GM23338 (cell line): ENCODE results near the gene PLIN4. TPM values are rescaled to one million over a fixed set of nuclear protein-coding genes. Genes with fewer than 3 reads are reported as not detected.

Experiments
- ATAC-seq: fragments of 200-7000 bp; cut with Tn5 transposase; 3 replicates; pipeline ENCODE4 v1.9.1; 2020
- DNase-seq: peaks from one replicate; pipeline ENCODE4 v3.0.0-alpha.2; 2015; ENCODE audit warnings: low spot score
- H2AFZ ChIP-seq: fragments of 200-600 bp; sonication (generic); 2 replicates; pipeline ENCODE4 v1.8.0; 2016; ENCODE audit warnings: antibody characterized with exemption, mild to moderate bottlenecking, moderate library complexity
- H3F3A ChIP-seq: fragments of 200-600 bp; sonication (generic); replicated peaks from 2 replicates; pipeline ENCODE4 v1.8.0; 2017; ENCODE audit warnings: antibody characterized with exemption, mixed run types, low read depth
- H3K27ac ChIP-seq: fragments of 200-600 bp; sonication (generic); 2 replicates; pipeline ENCODE4 v1.6.1; 2016; ENCODE audit warnings: low read depth
- H3K27me3 ChIP-seq: fragments of 200-600 bp; sonication (generic); 2 replicates; pipeline ENCODE4 v1.8.0; 2016; ENCODE audit warnings: mild to moderate bottlenecking, mixed run types, moderate library complexity; ENCODE audit not compliant: insufficient read depth
- H3K36me3 ChIP-seq: fragments of 200-600 bp; sonication (generic); 2 replicates; pipeline ENCODE4 v1.8.0; 2016; ENCODE audit warnings: mild to moderate bottlenecking; ENCODE audit not compliant: insufficient read depth
- H3K4me1 ChIP-seq: fragments of 200-600 bp; sonication (generic); 2 replicates; pipeline ENCODE4 v1.8.0; 2016; ENCODE audit warnings: mild to moderate bottlenecking, moderate library complexity; ENCODE audit not compliant: insufficient read depth
- H3K4me2 ChIP-seq: fragments of 200-600 bp; sonication (generic); 2 replicates; pipeline ENCODE4 v1.7.1; 2017; ENCODE audit warnings: mixed run types
- H3K4me3 ChIP-seq: fragments of 200-600 bp; sonication (generic); 2 replicates; pipeline ENCODE4 v1.6.1; 2016; ENCODE audit warnings: mixed run types
- H3K79me2 ChIP-seq: fragments of 200-600 bp; sonication (generic); replicated peaks from 2 replicates; pipeline ENCODE4 v1.8.0; 2017; ENCODE audit warnings: mild to moderate bottlenecking; ENCODE audit not compliant: insufficient read depth
- H3K9me2 ChIP-seq: fragments of 200-600 bp; sonication (generic); 2 replicates; pipeline ENCODE4 v1.8.0; 2017; ENCODE audit not compliant: insufficient read depth
- H4K20me1 ChIP-seq: fragments of 200-600 bp; sonication (generic); replicated peaks from 2 replicates; pipeline ENCODE4 v1.8.0; 2017; ENCODE audit warnings: mild to moderate bottlenecking; ENCODE audit not compliant: insufficient read depth
- H3K27ac Mint-ChIP-seq: 2 replicates; pipeline ENCODE4 v1.8.0; 2020; ENCODE audit warnings: inconsistent platforms, mild to moderate bottlenecking, moderate library complexity, mixed read lengths
- H3K27me3 Mint-ChIP-seq: 3 replicates; pipeline ENCODE4 v1.8.0; 2022; ENCODE audit warnings: low read depth, mild to moderate bottlenecking, moderate library complexity, mixed read lengths, inconsistent platforms; ENCODE audit not compliant: insufficient read depth, poor library complexity
- H3K36me3 Mint-ChIP-seq: 3 replicates; pipeline ENCODE4 v1.8.0; 2021; ENCODE audit warnings: low read depth, mild to moderate bottlenecking, inconsistent platforms, moderate library complexity, mixed read lengths
- H3K4me1 Mint-ChIP-seq: 3 replicates; pipeline ENCODE4 v1.8.0; 2020; ENCODE audit warnings: mild to moderate bottlenecking, inconsistent platforms, mixed read lengths
- H3K4me3 Mint-ChIP-seq: 3 replicates; pipeline ENCODE4 v1.8.0; 2021; ENCODE audit warnings: moderate library complexity, mild to moderate bottlenecking, inconsistent platforms, mixed read lengths
- H3K9me3 Mint-ChIP-seq: 3 replicates; pipeline ENCODE4 v1.8.0; 2020; ENCODE audit warnings: moderate library complexity, mild to moderate bottlenecking, inconsistent platforms, mixed read lengths
- EZH2 ChIP-seq: fragments of 200-600 bp; sonication (generic); IDR thresholded peaks from one replicate; pipeline ENCODE4 v1.8.0; 2017; ENCODE audit warnings: antibody characterized with exemption, mild to moderate bottlenecking, low read depth; ENCODE audit not compliant: unreplicated experiment
- POLR2AphosphoS5 ChIP-seq: IDR thresholded peaks from 2 replicates; pipeline ENCODE4 v1.6.1; 2016; ENCODE audit warnings: antibody characterized with exemption, low read depth
- REST ChIP-seq: IDR thresholded peaks from one replicate; pipeline ENCODE4 v1.6.1; 2018; ENCODE audit warnings: antibody characterized with exemption; ENCODE audit not compliant: unreplicated experiment
- STAT1 ChIP-seq: IDR thresholded peaks from one replicate; pipeline ENCODE4 v1.6.1; 2016; ENCODE audit warnings: antibody characterized with exemption; ENCODE audit not compliant: unreplicated experiment
- polyA plus RNA-seq: library from polyadenylated mRNA; unstranded; fragments of >200 nt; fragmentation: Nextera tagmentation; extraction: Ambion mirVana; gene quantifications from 2 replicates; pipeline ENCODE4 v1.2.1, GENCODE V29; 2016
- total RNA-seq: library from RNA; depleted of rRNA; stranded (reverse); fragments of >200 nt; shearing (Covaris generic); gene quantifications from 2 replicates; pipeline ENCODE4 v1.2.3, GENCODE V29; 2014
- TF ChIP-seq, protein P1 (sequence below): fragments of 250-450 bp; sonication (Bioruptor Pico); IDR thresholded peaks from 2 replicates; pipeline ENCODE4 v1.5.0; 2020; ENCODE audit warnings: mild to moderate bottlenecking, moderate library complexity
- TF ChIP-seq, protein P2 (sequence below): IDR thresholded peaks from 2 replicates; pipeline ENCODE4 v1.6.1; 2016; ENCODE audit warnings: antibody characterized with exemption

Gene PLIN4
- total and polyA plus RNA-seq, 2 experiments from 2014 or later, result 0.19 to 0.59 TPM

DNA sequence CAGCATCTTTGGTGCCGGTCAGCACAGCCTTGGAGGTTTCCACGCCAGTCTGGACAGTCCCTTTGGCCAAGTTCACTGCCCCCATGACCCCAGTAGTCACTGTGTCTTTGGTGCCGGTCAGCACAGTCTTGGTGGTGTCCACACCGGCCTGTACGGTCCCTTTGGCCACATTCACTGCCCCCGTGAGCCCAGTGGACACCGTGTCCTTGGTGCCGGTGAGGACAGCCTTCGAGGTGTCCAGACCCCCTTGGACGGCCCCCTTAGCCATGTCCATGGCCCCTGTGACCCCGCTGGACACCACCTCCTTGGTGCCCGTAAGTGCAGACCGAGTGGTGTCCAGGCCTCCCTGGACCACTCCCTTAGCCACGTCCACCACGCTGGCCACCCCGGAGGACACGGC is 5.0 kb downstream of the PLIN4 start:
- no peak overlapping the region for H3K4me2 ChIP-seq
- H3K36me3 ChIP-seq, result no peaks in the 10 kb centered on the region
- no peaks in the 10 kb centered on the region for H3K4me1 Mint-ChIP-seq
- H3K36me3 Mint-ChIP-seq, result no peaks in the 10 kb centered on the region
- no peaks in the 10 kb centered on the region; the same call in 2 of the 3 replicates for H3K9me3 Mint-ChIP-seq
- no peak overlapping the region for H3K27ac ChIP-seq
- H3F3A ChIP-seq, result no peaks in the 10 kb centered on the region
- ATAC-seq, result no peak
- TF ChIP-seq, protein P1, sequence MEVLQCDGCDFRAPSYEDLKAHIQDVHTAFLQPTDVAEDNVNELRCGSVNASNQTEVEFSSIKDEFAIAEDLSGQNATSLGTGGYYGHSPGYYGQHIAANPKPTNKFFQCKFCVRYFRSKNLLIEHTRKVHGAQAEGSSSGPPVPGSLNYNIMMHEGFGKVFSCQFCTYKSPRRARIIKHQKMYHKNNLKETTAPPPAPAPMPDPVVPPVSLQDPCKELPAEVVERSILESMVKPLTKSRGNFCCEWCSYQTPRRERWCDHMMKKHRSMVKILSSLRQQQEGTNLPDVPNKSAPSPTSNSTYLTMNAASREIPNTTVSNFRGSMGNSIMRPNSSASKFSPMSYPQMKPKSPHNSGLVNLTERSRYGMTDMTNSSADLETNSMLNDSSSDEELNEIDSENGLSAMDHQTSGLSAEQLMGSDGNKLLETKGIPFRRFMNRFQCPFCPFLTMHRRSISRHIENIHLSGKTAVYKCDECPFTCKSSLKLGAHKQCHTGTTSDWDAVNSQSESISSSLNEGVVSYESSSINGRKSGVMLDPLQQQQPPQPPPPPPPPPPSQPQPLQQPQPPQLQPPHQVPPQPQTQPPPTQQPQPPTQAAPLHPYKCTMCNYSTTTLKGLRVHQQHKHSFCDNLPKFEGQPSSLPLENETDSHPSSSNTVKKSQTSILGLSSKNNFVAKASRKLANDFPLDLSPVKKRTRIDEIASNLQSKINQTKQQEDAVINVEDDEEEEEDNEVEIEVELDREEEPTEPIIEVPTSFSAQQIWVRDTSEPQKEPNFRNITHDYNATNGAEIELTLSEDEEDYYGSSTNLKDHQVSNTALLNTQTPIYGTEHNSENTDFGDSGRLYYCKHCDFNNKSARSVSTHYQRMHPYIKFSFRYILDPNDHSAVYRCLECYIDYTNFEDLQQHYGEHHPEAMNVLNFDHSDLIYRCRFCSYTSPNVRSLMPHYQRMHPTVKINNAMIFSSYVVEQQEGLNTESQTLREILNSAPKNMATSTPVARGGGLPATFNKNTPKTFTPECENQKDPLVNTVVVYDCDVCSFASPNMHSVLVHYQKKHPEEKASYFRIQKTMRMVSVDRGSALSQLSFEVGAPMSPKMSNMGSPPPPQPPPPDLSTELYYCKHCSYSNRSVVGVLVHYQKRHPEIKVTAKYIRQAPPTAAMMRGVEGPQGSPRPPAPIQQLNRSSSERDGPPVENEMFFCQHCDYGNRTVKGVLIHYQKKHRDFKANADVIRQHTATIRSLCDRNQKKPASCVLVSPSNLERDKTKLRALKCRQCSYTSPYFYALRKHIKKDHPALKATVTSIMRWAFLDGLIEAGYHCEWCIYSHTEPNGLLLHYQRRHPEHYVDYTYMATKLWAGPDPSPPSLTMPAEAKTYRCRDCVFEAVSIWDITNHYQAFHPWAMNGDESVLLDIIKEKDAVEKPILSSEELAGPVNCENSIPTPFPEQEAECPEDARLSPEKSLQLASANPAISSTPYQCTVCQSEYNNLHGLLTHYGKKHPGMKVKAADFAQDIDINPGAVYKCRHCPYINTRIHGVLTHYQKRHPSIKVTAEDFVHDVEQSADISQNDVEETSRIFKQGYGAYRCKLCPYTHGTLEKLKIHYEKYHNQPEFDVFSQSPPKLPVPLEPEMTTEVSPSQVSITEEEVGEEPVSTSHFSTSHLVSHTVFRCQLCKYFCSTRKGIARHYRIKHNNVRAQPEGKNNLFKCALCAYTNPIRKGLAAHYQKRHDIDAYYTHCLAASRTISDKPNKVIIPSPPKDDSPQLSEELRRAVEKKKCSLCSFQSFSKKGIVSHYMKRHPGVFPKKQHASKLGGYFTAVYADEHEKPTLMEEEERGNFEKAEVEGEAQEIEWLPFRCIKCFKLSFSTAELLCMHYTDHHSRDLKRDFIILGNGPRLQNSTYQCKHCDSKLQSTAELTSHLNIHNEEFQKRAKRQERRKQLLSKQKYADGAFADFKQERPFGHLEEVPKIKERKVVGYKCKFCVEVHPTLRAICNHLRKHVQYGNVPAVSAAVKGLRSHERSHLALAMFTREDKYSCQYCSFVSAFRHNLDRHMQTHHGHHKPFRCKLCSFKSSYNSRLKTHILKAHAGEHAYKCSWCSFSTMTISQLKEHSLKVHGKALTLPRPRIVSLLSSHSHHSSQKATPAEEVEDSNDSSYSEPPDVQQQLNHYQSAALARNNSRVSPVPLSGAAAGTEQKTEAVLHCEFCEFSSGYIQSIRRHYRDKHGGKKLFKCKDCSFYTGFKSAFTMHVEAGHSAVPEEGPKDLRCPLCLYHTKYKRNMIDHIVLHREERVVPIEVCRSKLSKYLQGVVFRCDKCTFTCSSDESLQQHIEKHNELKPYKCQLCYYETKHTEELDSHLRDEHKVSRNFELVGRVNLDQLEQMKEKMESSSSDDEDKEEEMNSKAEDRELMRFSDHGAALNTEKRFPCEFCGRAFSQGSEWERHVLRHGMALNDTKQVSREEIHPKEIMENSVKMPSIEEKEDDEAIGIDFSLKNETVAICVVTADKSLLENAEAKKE, result no peak
- TF ChIP-seq STAT1 (no peak), EZH2 (no peak), REST (no peak), POLR2AphosphoS5 (no peak)
- TF ChIP-seq, protein P2, sequence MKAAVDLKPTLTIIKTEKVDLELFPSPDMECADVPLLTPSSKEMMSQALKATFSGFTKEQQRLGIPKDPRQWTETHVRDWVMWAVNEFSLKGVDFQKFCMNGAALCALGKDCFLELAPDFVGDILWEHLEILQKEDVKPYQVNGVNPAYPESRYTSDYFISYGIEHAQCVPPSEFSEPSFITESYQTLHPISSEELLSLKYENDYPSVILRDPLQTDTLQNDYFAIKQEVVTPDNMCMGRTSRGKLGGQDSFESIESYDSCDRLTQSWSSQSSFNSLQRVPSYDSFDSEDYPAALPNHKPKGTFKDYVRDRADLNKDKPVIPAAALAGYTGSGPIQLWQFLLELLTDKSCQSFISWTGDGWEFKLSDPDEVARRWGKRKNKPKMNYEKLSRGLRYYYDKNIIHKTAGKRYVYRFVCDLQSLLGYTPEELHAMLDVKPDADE, result no peak
- no peak overlapping the region for H3K27ac Mint-ChIP-seq
- H3K27me3 Mint-ChIP-seq, result peaks cover 46% of the 10 kb centered on the region
- no peaks in the 10 kb centered on the region for H3K79me2 ChIP-seq
- no peak overlapping the region for H3K4me3 Mint-ChIP-seq
- H3K4me1 ChIP-seq, result no peaks in the 10 kb centered on the region
- no peak overlapping the region for H2AFZ ChIP-seq
- H3K4me3 ChIP-seq, result no peak overlapping the region
- DNase-seq, result no peak
- H3K9me2 ChIP-seq, result no peaks in the 10 kb centered on the region
- peaks cover 51% of the 10 kb centered on the region; the same call in 1 of the 2 replicates for H3K27me3 ChIP-seq
- H4K20me1 ChIP-seq, result no peaks in the 10 kb centered on the region; the same call in 1 of the 2 replicates
